Measurements from ENCODE around the gene SHC2.

GRCh38 chr19:423691-424466, 37.0 kb downstream of the SHC2 start:
- TF ChIP-seq, protein P1, sequence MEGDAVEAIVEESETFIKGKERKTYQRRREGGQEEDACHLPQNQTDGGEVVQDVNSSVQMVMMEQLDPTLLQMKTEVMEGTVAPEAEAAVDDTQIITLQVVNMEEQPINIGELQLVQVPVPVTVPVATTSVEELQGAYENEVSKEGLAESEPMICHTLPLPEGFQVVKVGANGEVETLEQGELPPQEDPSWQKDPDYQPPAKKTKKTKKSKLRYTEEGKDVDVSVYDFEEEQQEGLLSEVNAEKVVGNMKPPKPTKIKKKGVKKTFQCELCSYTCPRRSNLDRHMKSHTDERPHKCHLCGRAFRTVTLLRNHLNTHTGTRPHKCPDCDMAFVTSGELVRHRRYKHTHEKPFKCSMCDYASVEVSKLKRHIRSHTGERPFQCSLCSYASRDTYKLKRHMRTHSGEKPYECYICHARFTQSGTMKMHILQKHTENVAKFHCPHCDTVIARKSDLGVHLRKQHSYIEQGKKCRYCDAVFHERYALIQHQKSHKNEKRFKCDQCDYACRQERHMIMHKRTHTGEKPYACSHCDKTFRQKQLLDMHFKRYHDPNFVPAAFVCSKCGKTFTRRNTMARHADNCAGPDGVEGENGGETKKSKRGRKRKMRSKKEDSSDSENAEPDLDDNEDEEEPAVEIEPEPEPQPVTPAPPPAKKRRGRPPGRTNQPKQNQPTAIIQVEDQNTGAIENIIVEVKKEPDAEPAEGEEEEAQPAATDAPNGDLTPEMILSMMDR (IDR thresholded peaks at IDR 0.05): no peak
- no peak for TF ChIP-seq POLR2A (IDR thresholded peaks at IDR 0.05)

Measured in thyroid gland (tissue), 4 donors.